NCI-H1417 treated with DMSO at 0.1 percent for 48 hours (cell line): ENCODE data around the gene RDH12.
A peak's percentile ranks its signal among the peaks of the same experiment; 100 is the strongest.
"Not testable (repeated sequence)": the region's sequence is repeated elsewhere in the genome, so short reads cannot be mapped to it uniquely, and the experiment has no call there.

ENCODE experiments used
- DNase-seq: peaks from one replicate; lab custom pipeline; 2025; lab: John Stamatoyannopoulos, UW

The RDH12 gene

DNA sequence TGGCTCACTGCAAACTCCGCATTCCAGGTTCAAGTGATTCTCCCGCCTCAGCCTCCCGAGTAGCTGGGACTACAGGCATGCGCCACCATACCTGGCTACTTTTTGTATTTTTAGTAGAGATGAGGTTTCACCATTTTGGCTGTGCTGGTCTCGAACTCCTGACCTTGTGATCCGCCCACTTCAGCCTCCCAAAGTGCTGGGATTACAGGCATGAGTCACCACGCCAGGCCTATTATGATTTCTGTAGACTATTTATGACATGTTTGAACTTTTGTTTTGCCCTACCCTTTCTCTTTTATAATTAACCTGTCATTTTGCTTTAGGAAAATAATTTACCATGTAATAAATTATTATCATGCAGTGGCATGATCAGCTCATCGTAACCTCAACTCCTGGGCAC is at the start of gene RDH12:
RDH12 (plus strand) TSS at position 395 of the 400 bp plus-strand sequence. CDS start 20,757 bp downstream, outside the sequence.
- not testable (repeated sequence) for DNase-seq

DNA sequence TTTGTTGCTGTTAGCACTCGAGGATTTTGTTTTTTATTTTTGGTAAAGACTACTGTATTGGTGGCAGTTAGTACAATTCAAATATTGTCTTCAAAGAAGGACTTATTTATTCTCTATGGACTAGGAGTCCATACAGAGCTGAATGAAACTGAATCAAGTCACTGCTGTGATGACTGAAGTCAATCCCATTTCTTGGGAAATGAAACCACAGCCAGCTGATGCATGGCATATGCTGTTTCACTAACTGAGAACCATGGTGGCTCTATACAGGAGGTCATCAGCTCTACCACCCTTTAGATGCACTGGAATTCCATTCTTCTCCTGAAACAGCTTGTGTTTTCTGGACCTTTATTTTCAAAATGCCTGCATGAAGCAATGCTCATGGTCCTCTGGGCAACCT is 49.5 kb upstream of the RDH12 start:
- DNase-seq, result no peak

DNA sequence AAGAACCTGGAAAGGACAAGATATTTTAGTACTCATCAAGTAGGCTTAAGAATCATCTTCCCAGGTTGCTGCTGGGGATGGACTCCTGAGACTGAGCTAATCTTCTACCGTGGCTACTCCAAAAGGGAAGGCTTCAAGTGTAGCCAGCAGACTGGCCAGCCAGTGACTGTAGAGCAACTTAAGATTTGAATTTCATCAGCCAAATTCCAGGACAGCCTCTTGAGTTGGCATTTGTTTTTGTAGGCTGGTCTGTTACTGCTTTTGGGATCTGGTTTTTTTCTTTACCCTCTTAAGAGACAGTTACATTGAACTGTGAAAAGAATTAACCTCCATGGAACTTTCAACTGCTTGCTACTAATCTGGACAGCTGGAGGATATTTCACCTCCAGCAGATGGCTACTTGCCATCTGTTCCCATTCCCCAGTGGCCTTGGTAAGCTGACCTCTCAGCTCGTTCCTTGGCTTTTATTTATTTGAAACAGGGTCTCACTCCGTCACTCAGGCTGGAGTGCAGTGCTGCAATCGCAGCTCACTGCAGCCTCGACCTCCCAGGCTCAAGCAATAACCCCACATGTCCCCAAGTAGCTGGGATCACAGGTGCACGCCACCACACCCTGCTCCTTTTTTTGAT is 47.9 kb upstream of the RDH12 start:
- no peak for DNase-seq

DNA sequence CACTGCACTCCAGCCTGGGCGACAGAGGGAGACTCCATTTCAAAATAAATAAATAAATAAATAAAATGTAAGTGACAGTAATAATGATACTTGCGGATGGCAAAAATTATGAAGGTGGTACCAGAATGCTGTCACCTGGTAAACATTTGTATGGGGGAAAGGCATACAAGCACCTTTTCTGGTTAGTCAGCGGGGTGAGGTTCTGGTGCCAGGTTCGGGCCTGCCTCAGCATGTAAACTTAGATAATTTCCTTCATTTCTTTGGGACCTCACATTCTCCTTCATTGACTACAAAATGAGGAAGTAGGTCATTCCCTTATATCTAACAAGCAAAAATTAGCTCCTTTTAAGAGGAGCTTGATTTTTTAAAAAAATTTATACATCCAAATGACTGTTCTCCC is 38.1 kb upstream of the RDH12 start:
- no peak for DNase-seq

DNA sequence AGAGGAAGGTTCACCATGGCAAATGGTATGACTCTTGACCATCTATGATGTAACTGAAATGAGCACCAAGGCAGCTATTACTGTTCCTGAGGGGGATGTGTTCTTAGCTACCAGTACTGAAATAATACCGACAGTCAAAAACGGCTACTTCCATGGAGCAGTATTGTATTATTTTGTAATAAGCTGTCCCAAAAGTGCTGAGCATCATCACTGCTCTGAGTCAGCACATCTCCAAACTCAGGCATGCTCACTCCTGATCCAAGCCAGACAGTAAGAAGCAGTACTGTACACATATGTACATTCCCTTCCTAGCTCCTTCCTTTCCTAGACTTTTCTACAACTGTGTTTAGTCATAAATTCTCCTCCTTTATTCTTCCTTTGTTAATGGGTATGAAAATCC is 35.8 kb upstream of the RDH12 start:
- DNase-seq, result no peak

DNA sequence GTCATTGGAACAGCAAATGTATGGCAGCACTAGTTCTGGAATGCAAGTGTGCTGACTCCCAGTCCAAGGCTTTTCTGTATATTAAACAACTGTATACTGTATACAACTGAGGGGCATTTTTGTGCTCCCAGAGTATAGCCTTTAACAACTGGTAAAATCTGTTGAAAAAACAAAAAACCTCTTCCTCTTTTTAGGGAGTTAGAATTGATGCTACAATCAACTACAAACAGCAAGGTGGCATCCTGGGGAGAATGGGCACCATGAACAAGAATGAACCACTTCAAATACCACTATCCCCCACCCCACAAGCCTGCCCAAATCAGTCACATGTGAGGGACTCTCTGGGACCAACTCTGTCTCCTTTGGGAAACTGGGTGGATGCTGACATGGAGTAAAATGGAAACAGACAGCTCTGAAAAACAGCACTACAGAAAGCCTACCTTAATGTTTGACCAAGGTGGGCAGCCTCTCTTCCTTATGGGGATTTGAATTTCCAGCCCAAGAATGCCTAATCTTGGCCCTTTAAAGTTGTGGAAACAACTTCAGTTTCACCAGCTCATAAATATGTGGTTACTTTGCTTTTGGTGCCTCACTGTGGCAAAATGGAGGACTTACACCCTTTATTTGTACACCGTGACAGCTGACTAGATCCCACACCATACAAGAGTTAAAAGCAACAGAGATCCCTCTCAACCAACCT is 34.8 kb upstream of the RDH12 start:
- DNase-seq, result no peak

DNA sequence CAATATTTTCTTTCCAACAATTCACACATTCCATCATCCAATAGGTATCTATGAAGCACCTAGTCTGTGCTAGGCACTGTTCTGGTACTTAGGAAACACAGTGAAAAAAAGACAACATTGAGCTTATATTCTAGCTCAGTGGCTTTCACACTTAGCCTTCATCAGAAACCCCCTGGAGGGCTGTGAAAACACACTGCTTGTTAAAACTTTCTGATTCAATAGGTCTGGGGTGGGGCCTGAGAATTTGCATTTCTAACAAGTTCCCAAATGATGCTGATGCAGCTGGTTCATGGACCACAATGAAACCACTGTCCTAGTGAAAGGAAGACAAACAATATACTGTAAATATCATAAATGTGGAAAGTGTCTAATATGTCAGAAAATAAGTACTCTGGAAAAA is 33.1 kb upstream of the RDH12 start:
- no peak for DNase-seq

DNA sequence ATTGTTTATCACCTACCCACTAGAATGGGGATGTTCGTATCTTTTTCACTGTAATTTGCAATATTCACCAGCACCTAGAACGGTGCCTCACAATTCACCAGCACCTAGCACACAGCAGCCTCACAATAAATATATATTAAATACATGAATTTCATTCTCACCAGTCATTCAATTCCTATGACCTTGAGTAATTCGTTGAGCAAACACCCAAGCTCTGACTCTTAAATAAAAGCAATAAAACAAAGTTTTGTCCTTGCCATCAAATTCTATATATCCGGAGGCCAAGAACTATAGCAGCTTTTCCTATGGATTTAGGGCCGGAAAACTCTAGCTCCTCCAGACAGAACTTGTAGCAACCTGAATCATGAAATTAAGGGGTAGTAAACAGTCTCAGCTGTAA is 28.2 kb upstream of the RDH12 start:
- DNase-seq, result no peak

DNA sequence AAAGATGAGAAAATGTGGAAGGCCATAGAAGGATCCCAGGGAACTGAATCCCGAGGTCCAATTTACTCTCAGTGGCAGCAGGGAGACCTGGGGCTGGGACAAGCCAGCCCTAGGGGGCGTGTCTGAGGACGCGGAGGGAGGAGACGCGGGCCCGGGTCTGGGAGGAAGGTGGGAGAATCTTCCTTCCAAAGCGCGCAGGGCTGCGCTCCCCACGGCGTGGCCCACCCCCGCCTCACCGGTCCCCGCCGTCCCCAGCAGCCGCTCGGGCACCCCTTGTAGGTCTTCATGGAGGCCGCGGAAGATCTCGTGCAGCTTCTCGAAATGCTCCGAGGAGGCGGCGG is 27.6 kb upstream of the RDH12 start:
- DNase-seq, result peak; percentile 18

DNA sequence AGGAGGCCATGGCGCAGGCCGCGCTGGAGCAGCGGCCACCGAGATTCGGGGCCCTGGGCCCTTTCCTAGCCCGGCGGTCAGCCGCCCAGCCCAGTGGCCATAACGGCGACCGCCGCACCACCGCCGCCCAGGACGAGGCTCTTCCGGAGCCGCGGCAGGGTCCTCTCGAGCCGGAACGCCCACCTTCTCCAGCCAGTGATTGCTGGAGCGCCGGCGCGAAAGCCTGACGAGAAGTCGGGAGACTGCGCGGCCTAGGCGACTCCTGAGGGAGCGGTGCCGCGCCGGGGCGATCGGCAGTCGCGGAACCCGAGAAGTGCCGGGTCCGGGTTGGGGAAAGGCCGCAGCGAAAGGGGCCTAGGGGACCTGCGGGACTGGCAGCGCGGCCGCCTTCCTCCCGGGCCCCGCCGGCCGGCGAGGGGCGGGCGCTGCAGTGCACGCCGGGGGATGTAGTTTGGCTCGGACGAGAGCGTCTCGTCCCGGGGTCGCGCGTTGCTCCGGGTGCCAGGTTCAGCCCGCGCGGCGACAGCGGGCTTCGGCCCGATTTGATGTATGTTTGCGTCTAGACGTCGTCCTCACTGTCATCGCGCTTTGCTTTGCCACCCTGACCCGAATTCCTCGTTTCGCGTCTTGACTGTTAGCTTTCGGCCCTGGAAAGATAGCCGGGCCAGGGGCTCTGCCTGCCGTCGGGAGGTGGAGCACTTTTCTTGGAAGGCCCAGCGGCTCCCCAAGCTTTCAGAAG is 27.0 kb upstream of the RDH12 start, which contains the start of gene VTI1B:
VTI1B (minus strand) TSS at position 153 of the 739 bp plus-strand sequence; CDS start at position 10, 143 bp downstream.
- DNase-seq, result peak; percentile 37

DNA sequence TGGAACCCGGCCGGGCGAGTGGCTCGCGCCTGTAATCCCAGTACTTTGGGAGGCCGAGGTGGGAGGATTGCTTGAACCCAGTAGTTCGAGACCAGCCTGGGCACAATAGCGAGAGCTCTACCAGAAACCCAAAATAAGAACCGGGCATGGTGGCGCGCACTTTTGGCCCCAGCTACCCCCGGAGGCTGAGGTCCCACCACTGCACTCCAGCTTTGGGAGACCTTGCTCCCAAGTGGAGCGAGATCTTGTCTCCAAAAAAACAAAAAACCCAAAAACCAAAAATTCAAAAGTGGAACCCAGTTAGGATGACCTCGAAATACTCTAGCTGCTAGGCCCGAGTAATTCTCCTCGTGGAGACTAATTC is 26.5 kb upstream of the RDH12 start:
- no peak for DNase-seq

DNA sequence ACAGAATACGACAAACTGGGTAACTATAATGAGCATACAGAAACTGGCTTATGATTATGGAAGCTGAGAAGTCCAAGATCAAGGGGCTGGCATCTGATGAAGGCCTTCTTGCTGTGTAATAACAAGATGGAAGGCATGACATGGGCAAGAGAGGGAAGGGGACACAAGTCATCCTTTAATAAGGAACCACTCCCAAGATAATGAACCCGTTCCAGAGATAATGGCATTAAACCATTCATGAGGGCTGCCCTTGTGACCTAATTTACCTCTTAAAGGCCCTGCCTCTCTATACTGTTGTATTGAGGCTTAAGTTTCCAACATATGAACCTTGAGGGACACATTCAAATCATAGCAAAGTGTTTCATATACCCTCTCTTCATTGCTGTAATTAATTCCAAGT is 22.7 kb upstream of the RDH12 start:
- DNase-seq, result no peak

DNA sequence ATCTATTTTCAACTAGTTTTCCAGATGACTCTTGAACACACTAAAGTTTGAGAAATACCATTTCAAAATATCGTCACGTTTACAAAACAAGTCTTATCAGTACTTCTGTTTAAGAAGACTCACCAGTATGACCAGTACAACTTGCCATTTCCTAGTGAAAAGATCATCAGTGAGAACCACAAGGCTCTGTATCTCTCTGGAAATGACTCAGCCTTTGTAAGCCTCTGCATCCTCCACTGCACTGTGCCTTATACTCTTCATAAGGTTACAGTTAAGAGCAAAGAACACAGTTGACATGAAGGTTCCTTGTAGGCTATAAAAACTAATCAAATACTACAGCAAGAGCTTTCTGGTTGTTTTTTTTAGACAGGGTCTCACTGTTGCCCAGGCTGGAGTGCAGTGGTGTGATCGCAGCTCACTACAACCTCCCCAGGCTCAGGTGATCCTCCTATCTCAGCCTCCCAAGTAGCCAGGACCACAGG is 21.5 kb upstream of the RDH12 start:
- DNase-seq, result no peak

DNA sequence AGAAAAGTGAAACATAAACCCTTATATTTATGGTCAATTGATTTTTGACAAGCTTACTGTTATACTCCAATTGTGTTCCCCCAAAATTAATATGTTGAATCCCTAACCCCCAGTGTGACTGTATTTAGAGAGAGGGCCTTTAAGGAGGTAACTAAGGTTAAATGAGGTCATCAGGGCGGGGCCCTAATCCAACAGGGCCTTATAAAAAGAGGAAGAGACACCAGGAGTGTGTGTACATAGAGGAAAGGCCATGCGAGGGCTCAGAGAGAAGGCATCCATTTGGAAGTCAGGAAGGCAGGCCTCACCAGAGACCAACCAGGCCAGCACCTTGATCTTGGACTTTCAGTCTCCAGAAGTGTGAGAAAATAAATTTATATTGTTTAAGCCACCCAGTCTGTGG is 20.7 kb upstream of the RDH12 start:
- no peak for DNase-seq

DNA sequence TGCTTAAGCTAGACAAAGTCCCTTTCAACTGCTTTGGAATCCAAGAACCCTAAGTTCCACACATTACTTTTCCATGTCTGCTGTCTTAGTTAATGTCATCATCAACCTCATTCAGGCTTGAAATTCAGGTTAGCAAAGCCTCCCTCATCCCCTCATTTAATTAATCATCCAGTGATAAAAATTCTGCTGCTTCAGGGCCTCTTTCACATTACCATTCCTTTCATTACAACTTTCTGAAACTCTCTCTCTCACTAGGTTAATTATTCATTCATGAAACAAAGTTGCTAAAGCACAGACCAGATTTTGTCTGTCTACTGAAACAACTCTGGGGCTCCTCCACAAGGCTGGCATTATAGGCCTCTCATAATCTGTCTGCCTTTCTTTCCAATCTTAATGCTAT is 17.8 kb upstream of the RDH12 start:
- no peak for DNase-seq

DNA sequence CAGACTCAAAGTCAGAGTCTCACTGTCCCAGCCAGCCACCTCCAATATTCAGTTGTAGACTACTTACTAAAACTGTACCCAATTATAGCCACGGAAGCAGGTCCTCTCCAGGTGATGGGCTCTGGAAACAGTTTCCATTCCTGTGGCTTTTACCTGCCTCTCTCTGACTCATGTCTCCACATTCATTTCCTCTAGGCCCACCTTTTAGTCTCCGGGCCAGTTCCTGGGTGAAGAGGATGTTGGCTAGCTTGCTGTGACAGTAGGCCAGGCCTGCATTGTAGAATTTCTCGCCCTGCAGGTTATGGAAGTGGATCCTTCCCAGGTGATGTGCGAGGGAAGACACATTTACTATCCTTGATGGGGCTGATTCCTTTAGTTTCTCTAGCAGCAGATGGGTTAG is 11.7 kb upstream of the RDH12 start:
- no peak for DNase-seq

DNA sequence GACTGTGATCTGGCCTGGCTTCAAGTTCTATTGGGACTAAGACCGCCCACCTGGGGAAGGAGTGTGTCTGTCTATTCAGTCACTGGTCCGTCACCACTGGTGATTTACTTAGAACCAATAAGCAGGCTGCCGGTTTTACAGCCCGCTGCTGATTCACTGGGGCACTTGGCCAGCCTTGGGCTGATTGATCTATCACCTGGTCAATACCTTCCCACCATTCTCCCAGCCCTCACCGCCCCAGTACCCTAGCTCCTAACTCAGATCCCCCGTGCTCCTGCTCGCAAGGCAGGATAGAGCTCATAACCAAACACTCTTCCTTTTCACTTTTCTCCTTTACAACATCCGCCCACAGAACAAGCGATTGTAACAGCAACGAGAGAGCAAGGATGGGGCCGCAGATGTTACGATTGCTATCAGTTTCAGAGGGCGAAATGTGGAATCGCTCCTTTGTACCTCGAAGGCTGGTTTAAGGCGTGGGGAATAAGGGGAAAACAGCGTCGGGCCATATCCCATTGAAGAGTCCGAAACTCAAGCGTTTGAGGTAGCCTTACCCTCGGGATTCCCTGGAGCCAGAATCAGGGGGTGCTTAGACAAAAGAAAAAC is 6.8 kb upstream of the RDH12 start:
- DNase-seq, result peak; percentile 24

DNA sequence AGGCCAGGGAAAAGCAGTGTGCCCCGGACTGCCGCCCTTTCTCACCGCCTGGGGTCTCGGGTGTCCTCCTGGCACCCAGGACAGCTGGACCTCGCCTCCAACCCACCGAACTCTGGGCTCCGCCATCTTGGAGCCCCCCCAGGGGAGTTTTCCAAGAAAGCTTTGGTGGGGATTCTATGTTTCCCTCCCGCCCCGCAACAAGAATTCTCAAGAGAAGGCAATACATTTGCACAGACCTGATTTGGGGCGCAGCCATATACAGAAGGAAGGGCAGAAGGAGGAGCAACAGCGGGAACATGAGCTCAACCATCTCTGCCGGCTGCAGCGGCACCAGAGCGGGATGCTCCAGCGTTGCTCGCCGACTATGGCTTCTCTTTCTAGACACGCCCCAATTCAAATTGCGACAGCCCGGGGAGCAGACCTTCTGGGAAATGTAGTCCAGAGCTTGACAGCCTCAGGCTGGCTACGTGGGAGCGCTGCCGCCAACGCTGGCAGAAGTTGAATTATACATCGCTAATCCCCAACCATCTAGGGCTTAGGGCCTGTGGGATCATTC is 6.2 kb upstream of the RDH12 start, which contains the start of gene RDH11:
RDH11 (minus strand) TSS at position 371 of the 556 bp plus-strand sequence; CDS start at position 310, 61 bp downstream.
- DNase-seq, result peak; percentile 45

DNA sequence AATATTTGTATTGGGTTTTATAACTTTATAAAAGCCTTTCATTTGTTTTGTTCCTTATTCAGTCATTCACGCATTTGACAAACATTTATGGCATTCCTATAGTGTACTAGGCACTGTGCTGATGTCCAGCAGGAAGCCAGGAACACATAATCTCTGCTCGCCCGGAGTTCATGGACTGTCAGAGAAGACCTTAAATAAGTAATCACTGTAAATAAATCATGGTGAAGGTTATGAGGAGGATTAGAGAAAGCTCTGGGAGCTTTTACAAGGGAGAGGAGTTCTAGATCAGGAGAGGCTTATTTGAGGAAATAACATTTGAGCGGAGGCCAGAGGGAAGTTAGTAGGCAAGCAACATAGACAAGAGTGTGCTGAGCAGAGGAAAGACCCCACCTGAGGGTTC is 4.7 kb upstream of the RDH12 start:
- no peak for DNase-seq

DNA sequence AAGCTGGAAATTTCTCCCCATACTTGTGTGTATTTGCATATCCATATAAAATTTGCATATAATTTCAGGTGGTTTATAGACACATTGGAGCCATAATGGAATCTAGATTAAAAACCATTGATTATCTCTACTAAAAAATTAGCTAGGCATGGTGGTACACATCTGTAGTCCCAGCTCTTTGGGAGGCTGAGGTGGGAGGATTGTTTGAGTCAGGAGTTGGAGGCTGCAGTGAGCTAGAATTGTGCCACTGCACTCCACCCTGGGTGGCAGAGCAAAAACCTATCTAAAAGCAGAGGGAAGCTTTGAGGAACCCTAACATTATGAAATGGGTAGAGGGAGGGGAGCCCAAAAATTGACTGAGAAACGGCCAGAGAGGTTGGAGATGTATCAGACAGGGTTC is 3.5 kb upstream of the RDH12 start:
- DNase-seq, result no peak

DNA sequence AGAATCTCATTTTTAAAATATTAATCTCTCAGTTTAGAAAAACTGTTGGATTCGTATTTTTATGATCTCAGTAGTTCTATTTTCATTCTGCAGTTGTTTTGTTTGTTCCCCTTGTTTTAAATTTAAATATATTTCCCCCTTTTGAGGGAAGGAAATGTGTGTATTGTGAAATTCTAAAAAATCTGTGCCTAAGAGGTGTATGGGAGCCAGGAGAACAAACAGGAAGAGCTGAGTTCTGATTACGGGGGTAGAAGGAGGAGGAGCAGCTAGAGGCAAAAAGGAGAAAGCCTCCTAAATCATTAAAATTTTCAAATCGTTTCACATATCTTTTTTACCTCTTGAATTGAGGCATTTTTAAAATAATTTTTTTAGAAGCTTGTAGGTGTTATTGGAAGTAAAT is 2.3 kb downstream of the RDH12 start:
- no peak for DNase-seq

DNA sequence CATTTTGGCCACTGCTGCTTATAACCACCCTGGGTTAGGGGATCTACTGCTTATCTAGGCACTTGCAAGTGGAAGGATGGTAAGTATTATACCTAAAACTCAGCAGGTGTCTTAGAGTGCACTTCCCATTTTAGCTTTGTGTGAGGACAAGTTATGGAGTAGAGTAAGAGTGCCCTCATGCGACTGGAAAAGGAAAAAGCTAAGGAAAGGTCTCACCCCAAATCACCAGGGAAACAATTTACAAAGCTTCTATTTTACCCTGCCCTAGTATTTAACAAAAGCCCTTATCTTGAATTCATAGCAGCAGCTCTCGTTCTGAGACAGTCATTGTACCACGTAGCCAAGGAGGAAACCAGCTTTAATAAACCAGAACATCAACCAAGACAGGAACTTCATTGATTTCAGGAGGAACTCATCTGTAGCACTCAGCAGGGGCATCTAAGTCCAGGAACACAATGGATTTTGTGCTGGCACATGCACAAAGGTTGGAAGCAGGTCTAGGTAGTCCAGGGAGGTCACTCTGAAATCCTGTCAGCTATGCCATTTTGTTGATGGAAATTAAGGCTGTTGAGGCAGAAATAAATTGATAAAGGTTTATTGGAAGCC is 2.9 kb downstream of the RDH12 start:
- peak; percentile 46 for DNase-seq
